ENCODE measurements around the gene POLR2A. TPM values are rescaled to one million over a fixed set of nuclear protein-coding genes. Genes with fewer than 3 reads are reported as not detected.

The POLR2A gene
- polyA plus RNA-seq, 3 donors = 12.1 to 27.9 (median 25.4) TPM

DNA sequence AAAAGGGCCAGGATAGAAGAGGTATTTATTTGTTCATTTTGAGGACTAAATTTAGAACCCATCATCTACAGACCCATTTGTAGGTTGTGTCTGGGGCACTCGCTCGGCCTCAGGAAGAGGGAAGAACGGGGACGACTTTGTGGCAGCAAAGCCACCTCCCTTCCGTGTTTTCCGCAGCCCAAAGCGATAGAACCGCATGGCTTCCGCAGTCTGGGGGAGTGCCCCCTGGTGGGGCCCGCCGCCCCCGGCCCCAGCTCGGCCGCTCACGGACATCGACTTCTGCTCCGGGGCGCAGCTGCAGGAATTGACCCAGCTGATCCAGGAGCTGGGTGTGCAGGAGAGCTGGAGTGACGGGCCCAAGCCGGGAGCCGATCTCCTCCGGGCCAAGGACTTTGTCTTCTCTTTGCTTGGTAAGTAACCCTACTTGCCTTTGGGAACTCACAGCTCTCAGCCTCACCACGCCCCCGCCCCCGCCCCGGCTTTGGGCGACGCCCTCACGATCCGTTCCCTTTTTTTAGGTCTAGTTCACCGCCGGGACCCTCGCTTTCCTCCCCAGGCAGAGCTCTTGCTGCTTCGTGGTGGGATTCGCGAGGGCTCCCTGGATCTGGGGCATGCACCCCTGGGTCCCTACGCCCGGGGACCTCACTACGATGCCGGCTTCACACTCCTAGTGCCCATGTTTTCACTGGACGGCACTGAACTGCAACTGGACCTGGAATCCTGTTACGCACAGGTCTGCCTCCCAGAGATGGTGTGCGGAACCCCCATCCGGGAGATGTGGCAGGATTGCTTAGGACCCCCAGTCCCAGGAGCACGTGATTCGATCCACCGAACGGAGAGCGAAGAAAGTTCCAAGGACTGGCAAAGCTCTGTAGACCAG, 48.2 kb upstream of the POLR2A start:
- Mint-ChIP-seq H3K27me3 (ENCODE audit: low read depth in 3 of 3) (peaks cover 28 to 38% (median 30%) of the 10 kb centered on the region in 3 donors), H3K4me1 (peaks cover 50% of the 10 kb centered on the region), H3K27ac (peak overlapping the region; percentile 90 to 97 (median 94)), H3K4me3 (peak overlapping the region; percentile 86 to 94), H3K9me3 (peaks cover 0 to 14% (median 8%) of the 10 kb centered on the region in 7 donors), H3K36me3 (peaks cover 10 to 12% of the 10 kb centered on the region in 2 donors)
- Histone ChIP-seq H3K4me2 (replicated peaks; ENCODE audit: extremely low read depth, low read length, poor library complexity, severe bottlenecking) (peak overlapping the region; percentile 99), H3K79me2 (ENCODE audit: insufficient read depth, low read length) (peaks cover 8% of the 10 kb centered on the region), H3K36me3 (replicated peaks in 1 of 2; ENCODE audit: control insufficient read depth in 1 of 2, insufficient read depth in 2 of 2, low read length in 2 of 2) (no peaks in the 10 kb centered on the region), H3K4me1 (ENCODE audit: control insufficient read depth in 1 of 2, insufficient read depth in 2 of 2, low read length in 2 of 2) (peaks cover 53 to 57% of the 10 kb centered on the region in 2 donors), H3K9me3 (replicated peaks in 1 of 2; ENCODE audit: control insufficient read depth in 1 of 2, insufficient read depth in 1 of 2, low read length in 2 of 2) (peaks cover 0 to 14% of the 10 kb centered on the region in 2 donors), H4K20me1 (ENCODE audit: insufficient read depth, low read length) (peaks cover 29% of the 10 kb centered on the region), H3K27me3 (ENCODE audit: control insufficient read depth in 2 of 2, insufficient read depth in 2 of 2, low read length in 2 of 2) (peaks cover 19 to 25% of the 10 kb centered on the region in 2 donors), H3K4me3 (replicated peaks in 1 of 3; ENCODE audit: low read depth in 2 of 3, low read length in 3 of 3) (peak overlapping the region; percentile 77 to 95 (median 86)), H3K9ac (ENCODE audit: insufficient read depth, low read length, poor library complexity, severe bottlenecking) (peak overlapping the region; percentile 71), H3K27ac (ENCODE audit: low read depth in 1 of 2, low read length in 2 of 2) (peak overlapping the region; percentile 79 to 89), H2AFZ (ENCODE audit: insufficient read depth, low read depth, low read length, poor library complexity, severe bottlenecking) (peak overlapping the region; percentile 82)
- WGBS (ENCODE audit: insufficient coverage) = 10% methylated on average over 48 of the region's 49 CpGs
- TF ChIP-seq, protein P1, sequence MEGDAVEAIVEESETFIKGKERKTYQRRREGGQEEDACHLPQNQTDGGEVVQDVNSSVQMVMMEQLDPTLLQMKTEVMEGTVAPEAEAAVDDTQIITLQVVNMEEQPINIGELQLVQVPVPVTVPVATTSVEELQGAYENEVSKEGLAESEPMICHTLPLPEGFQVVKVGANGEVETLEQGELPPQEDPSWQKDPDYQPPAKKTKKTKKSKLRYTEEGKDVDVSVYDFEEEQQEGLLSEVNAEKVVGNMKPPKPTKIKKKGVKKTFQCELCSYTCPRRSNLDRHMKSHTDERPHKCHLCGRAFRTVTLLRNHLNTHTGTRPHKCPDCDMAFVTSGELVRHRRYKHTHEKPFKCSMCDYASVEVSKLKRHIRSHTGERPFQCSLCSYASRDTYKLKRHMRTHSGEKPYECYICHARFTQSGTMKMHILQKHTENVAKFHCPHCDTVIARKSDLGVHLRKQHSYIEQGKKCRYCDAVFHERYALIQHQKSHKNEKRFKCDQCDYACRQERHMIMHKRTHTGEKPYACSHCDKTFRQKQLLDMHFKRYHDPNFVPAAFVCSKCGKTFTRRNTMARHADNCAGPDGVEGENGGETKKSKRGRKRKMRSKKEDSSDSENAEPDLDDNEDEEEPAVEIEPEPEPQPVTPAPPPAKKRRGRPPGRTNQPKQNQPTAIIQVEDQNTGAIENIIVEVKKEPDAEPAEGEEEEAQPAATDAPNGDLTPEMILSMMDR (IDR thresholded peaks at IDR 0.05) = peak; percentile 16
- intact Hi-C loops (cut with micrococcal nuclease) = loop anchor here (1.0 to 10.0 kb wide), 7 partner anchors 32 to 249 kb away; partner anchors contain the start of genes POLR2A (in 2 of the 2), SENP3 (in 2 of the 2), MPDU1 (in 1 of the 2) and TMEM256 (in 1 of the 2)
- DNase-seq = peak; percentile 44 to 67 (median 52)

Measured in CD14-positive monocyte (primary cell).